ENCODE measurements around the gene SEC23IP.

Gene SEC23IP

GRCh38 chr10:119973281-119973680 is 80.8 kb downstream of the SEC23IP start:
- H3K4me3 ChIP-seq (ENCODE audit: low read depth, low read length) = no peak overlapping the region
- TF ChIP-seq, protein P1, sequence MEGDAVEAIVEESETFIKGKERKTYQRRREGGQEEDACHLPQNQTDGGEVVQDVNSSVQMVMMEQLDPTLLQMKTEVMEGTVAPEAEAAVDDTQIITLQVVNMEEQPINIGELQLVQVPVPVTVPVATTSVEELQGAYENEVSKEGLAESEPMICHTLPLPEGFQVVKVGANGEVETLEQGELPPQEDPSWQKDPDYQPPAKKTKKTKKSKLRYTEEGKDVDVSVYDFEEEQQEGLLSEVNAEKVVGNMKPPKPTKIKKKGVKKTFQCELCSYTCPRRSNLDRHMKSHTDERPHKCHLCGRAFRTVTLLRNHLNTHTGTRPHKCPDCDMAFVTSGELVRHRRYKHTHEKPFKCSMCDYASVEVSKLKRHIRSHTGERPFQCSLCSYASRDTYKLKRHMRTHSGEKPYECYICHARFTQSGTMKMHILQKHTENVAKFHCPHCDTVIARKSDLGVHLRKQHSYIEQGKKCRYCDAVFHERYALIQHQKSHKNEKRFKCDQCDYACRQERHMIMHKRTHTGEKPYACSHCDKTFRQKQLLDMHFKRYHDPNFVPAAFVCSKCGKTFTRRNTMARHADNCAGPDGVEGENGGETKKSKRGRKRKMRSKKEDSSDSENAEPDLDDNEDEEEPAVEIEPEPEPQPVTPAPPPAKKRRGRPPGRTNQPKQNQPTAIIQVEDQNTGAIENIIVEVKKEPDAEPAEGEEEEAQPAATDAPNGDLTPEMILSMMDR (IDR thresholded peaks at IDR 0.05; ENCODE audit: control insufficient read depth, extremely low read depth, insufficient read depth) = no peak
- DNase-seq (ENCODE audit: low read depth) = no peak

DNA sequence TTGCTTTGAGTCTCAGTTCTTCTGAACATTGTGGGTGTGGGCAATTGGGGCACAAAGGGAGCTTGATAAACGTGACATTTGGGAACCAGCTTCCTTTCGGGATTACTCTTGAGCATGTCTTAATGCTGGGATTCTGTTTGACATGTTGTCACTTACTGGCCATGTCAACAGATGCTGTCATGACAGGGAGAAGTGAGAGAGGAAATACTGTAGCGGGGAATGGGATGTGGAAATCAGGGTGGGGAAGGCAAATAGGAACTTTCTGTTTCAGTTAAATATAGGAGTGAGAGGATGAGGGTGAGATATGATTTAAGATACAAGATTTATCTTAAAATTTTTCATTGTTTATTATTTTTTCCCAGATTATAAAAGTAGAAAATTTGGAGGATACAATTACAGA is 83.9 kb downstream of the SEC23IP start:
- DNase-seq (ENCODE audit: low read depth) = no peak
- no peak overlapping the region for H3K4me3 ChIP-seq (ENCODE audit: low read depth, low read length)
- TF ChIP-seq, protein P1 (IDR thresholded peaks at IDR 0.05; ENCODE audit: control insufficient read depth, extremely low read depth, insufficient read depth) = no peak

GRCh38 chr10:119980956-119981750 is 88.6 kb downstream of the SEC23IP start:
- DNase-seq (ENCODE audit: low read depth) = no peak
- TF ChIP-seq, protein P1 (IDR thresholded peaks at IDR 0.05; ENCODE audit: control insufficient read depth, extremely low read depth, insufficient read depth) = no peak
- H3K4me3 ChIP-seq (ENCODE audit: low read depth, low read length) = no peak overlapping the region

GRCh38 chr10:119981826-119982225 is 89.3 kb downstream of the SEC23IP start:
- peak; percentile 25 for DNase-seq (ENCODE audit: low read depth)
- TF ChIP-seq, protein P1 (IDR thresholded peaks at IDR 0.05; ENCODE audit: control insufficient read depth, extremely low read depth, insufficient read depth) = no peak
- no peak overlapping the region for H3K4me3 ChIP-seq (ENCODE audit: low read depth, low read length)

DNA sequence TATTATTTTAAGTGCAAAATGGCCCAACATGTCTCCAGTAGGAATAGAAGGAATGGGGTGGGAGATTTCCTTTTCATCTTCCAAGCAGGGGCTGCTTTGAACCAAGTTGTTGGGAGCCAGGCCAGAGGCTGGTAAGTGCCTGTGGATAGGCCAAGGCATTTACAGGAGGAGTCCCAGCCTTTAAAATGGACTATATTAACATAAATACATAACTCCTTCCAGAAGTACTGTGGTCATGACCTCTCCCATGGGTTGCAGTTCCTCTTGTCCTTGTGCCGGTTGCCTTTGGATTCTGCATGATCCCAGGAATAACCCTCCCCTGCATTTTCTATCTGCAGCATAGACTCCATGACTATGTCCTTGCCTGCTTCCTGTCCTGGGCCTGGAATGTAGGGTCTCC is 95.8 kb downstream of the SEC23IP start:
- TF ChIP-seq, protein P1 (IDR thresholded peaks at IDR 0.05; ENCODE audit: control insufficient read depth, extremely low read depth, insufficient read depth) = no peak
- no peak for DNase-seq (ENCODE audit: low read depth)
- H3K4me3 ChIP-seq (ENCODE audit: low read depth, low read length) = no peak overlapping the region

- no peak for DNase-seq (ENCODE audit: low read depth)
- H3K4me3 ChIP-seq (ENCODE audit: low read depth, low read length) = no peak overlapping the region
- TF ChIP-seq, protein P1 (IDR thresholded peaks at IDR 0.05; ENCODE audit: control insufficient read depth, extremely low read depth, insufficient read depth) = no peak
Measured at GRCh38 chr10:119989966-119990365, 97.4 kb downstream of the SEC23IP start.

- TF ChIP-seq, protein P1 (IDR thresholded peaks at IDR 0.05; ENCODE audit: control insufficient read depth, extremely low read depth, insufficient read depth) = no peak
- no peak overlapping the region for H3K4me3 ChIP-seq (ENCODE audit: low read depth, low read length)
Measured at GRCh38 chr10:119991066-119991465, 98.5 kb downstream of the SEC23IP start.

More at GRCh38 chr10:119991066-119991465, 98.5 kb downstream of the SEC23IP start:
- DNase-seq (ENCODE audit: low read depth) = no peak
